ENCODE results near the gene SARNP. TPM values are rescaled to one million over a fixed set of nuclear protein-coding genes. Genes with fewer than 3 reads are reported as not detected.

The SARNP gene
- total RNA-seq, 4 donors from 2014 or later: 45.9 to 106 (median 66.6) TPM

DNA sequence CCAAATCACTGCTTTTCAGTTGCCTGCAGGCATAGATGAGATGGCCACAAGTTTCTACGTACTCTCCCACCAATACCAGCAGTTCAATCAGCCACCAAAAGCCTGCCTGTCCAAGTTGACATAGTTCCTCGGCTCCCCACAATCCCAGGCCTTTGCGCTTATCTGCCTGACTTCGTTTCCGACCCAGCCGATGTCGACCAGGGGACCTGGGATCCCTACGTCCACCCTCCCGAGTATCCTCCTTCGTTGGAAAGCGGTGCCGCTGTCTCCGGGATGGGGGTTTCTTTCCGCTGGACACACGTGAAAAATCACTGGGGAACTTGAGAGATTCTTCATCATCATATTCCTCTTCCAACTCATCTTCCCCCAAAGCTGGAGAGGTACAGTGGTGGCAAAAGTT lies 10.3 kb upstream of the SARNP start:
- H3K9me3 ChIP-seq: no peaks in the 10 kb centered on the region
- TF ChIP-seq POLR2A (IDR thresholded peaks at IDR 0.05): no peak
- TF ChIP-seq, protein P1, sequence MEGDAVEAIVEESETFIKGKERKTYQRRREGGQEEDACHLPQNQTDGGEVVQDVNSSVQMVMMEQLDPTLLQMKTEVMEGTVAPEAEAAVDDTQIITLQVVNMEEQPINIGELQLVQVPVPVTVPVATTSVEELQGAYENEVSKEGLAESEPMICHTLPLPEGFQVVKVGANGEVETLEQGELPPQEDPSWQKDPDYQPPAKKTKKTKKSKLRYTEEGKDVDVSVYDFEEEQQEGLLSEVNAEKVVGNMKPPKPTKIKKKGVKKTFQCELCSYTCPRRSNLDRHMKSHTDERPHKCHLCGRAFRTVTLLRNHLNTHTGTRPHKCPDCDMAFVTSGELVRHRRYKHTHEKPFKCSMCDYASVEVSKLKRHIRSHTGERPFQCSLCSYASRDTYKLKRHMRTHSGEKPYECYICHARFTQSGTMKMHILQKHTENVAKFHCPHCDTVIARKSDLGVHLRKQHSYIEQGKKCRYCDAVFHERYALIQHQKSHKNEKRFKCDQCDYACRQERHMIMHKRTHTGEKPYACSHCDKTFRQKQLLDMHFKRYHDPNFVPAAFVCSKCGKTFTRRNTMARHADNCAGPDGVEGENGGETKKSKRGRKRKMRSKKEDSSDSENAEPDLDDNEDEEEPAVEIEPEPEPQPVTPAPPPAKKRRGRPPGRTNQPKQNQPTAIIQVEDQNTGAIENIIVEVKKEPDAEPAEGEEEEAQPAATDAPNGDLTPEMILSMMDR (IDR thresholded peaks at IDR 0.05): no peak
- no peak overlapping the region for H3K4me3 ChIP-seq
- no peaks in the 10 kb centered on the region for H3K27me3 ChIP-seq
- peak overlapping the region in 1 of 2 donors; percentile 93 for H3K27ac ChIP-seq
- intact Hi-C loops (cut with DNase I; ENCODE audit: low total_unique reads): loop anchor here (5.0 kb wide), 1 partner anchor 104 kb away; the partner anchor contains the start of gene DGKA
- DNase-seq: no peak
- H3K4me1 ChIP-seq: peaks cover 4 to 12% of the 10 kb centered on the region in 2 donors
- H3K36me3 ChIP-seq: no peaks in the 10 kb centered on the region

DNA sequence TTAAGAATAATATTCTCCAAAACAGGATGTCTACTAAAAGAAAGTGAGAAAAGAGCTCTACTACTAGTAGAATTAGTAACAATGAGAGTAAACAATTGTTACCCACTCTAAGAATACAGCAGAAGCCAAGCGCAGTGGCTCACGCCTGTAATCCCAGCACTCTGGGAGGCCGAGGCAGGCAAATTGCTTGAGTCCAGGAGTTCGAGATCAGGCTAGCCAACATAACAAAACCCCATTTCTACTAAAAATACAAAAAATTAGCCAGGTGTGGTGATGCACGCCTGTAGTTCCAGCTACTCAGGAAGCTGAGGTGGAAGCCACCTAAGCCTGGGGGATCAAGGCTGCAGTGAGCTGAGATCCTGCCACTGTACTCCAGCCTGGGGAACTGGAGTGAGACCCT lies 7.2 kb upstream of the SARNP start:
- Histone ChIP-seq H3K4me3 (no peak overlapping the region), H3K36me3 (no peaks in the 10 kb centered on the region), H3K9me3 (no peaks in the 10 kb centered on the region), H3K27me3 (no peaks in the 10 kb centered on the region), H3K27ac (no peak overlapping the region), H3K4me1 (peaks cover 4 to 8% of the 10 kb centered on the region in 2 donors)
- TF ChIP-seq POLR2A (IDR thresholded peaks at IDR 0.05): no peak
- TF ChIP-seq, protein P1 (IDR thresholded peaks at IDR 0.05): no peak
- intact Hi-C loops (cut with DNase I; ENCODE audit: low total_unique reads): loop anchor here (5.0 kb wide), 1 partner anchor 108 kb away; the partner anchor contains the start of gene DGKA
- no peak for DNase-seq

DNA sequence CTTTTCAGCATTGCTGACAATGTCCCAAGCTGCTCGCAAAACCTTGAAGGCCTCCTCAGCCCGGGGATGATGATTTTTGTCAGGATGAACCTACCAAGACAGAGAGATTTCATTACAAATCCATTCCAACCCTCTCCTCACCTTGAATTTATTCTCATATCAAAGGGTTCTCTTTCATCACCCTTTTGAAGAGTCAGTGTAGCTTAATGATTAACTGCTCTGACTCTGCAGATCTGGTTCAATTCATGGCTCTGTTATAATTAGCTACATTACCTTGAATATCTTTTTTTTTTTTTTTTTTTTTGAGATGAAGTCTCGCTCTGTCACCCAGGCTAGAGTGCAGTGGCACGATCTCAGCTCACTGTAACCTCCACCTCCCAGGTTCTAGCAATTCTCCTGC lies 5.9 kb upstream of the SARNP start:
- Histone ChIP-seq H3K4me1 (peaks cover 4% of the 10 kb centered on the region in 2 donors), H3K27me3 (no peaks in the 10 kb centered on the region), H3K9me3 (no peaks in the 10 kb centered on the region), H3K27ac (no peak overlapping the region), H3K4me3 (no peak overlapping the region), H3K36me3 (no peaks in the 10 kb centered on the region)
- no peak for DNase-seq
- intact Hi-C loops (cut with DNase I; ENCODE audit: low total_unique reads): no loop called here
- TF ChIP-seq, protein P1 (IDR thresholded peaks at IDR 0.05): no peak
- TF ChIP-seq POLR2A (IDR thresholded peaks at IDR 0.05): no peak

DNA sequence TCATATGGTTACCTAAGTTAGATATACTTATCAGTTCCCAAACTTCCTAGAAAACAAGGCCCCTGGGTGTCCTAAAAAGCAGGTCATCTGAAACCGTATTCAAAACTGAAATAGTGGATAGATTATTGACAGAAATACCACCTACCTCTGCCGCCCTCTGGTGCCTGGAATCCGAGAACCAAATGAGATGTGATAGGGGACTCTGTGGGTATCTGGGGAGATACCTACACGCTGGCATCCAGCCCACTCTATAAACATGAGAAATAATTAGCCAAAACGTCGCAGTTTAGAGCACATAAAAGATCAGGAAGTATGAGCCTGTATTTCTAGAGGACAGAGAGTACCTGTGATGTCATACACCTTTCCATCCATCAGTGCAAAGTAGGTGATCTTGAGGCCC lies 4.7 kb upstream of the SARNP start:
- DNase-seq: no peak
- H3K4me3 ChIP-seq: no peak overlapping the region
- no peak overlapping the region for H3K27ac ChIP-seq
- peaks cover 0 to 4% of the 10 kb centered on the region in 2 donors for H3K4me1 ChIP-seq
- TF ChIP-seq, protein P1 (IDR thresholded peaks at IDR 0.05): no peak
- TF ChIP-seq POLR2A (IDR thresholded peaks at IDR 0.05): no peak
- no peaks in the 10 kb centered on the region for H3K36me3 ChIP-seq
- H3K9me3 ChIP-seq: no peaks in the 10 kb centered on the region
- no peaks in the 10 kb centered on the region for H3K27me3 ChIP-seq
- intact Hi-C loops (cut with DNase I; ENCODE audit: low total_unique reads): no loop called here

DNA sequence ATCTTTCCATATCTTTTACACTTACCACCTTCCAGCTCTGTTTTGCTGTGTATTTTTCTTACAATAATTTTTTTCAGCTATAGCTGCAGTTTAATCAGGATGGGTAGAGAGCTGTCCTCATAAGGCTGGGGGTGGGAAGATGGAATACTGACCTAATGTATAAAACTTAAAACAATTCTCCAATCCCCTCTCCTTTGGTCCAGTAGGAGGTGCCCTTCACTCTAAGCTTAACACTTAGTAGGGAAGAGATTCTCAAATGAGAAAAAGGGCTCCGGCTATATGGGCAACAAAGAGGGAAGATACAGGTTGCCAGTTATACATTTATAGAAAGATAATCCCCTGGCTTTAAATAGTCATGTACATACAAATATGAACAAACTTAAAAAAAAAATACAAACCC lies 3.2 kb upstream of the SARNP start:
- no peak for DNase-seq
- no peaks in the 10 kb centered on the region for H3K36me3 ChIP-seq
- intact Hi-C loops (cut with DNase I; ENCODE audit: low total_unique reads): no loop called here
- no peak overlapping the region for H3K27ac ChIP-seq
- H3K9me3 ChIP-seq: no peaks in the 10 kb centered on the region
- peaks cover 2% of the 10 kb centered on the region in 2 donors for H3K4me1 ChIP-seq
- no peaks in the 10 kb centered on the region for H3K27me3 ChIP-seq
- TF ChIP-seq, protein P1 (IDR thresholded peaks at IDR 0.05): no peak
- TF ChIP-seq POLR2A (IDR thresholded peaks at IDR 0.05): no peak
- no peak overlapping the region for H3K4me3 ChIP-seq
